GM20000 (cell line): ENCODE data around the gene LSG1.

Source experiments
- DNase-seq: peaks from one replicate; pipeline ENCODE4 v3.0.0; 2012; ENCODE audit warnings: low spot score
- CTCF ChIP-seq: IDR thresholded peaks from 2 replicates; pipeline ENCODE4 v1.5.1; 2012; ENCODE audit warnings: mild to moderate bottlenecking, control low read depth; ENCODE audit errors: extremely low read depth, missing control alignments

Gene LSG1

GRCh38 chr3:194623449-194624290 lies 48.3 kb downstream of the LSG1 start:
- TF ChIP-seq CTCF: no peak
- DNase-seq: no peak

GRCh38 chr3:194622621-194623340 lies 49.2 kb downstream of the LSG1 start:
- TF ChIP-seq CTCF: no peak
- no peak for DNase-seq

- no peak for DNase-seq
These were observed 50.0 kb downstream of the LSG1 start for GRCh38 chr3:194621947-194622346.

GRCh38 chr3:194620196-194620595 lies 51.8 kb downstream of the LSG1 start:
- TF ChIP-seq CTCF: no peak
- no peak for DNase-seq

More at GRCh38 chr3:194621947-194622346, 50.0 kb downstream of the LSG1 start:
- no peak for TF ChIP-seq CTCF

- TF ChIP-seq CTCF: no peak
- no peak for DNase-seq
These were observed 52.2 kb downstream of the LSG1 start for GRCh38 chr3:194619741-194620140.

- no peak for DNase-seq
- TF ChIP-seq CTCF: no peak
These were observed 53.0 kb downstream of the LSG1 start for GRCh38 chr3:194618858-194619608.
